ENCODE results near the gene CCDC24.

CCDC24 gene

DNA sequence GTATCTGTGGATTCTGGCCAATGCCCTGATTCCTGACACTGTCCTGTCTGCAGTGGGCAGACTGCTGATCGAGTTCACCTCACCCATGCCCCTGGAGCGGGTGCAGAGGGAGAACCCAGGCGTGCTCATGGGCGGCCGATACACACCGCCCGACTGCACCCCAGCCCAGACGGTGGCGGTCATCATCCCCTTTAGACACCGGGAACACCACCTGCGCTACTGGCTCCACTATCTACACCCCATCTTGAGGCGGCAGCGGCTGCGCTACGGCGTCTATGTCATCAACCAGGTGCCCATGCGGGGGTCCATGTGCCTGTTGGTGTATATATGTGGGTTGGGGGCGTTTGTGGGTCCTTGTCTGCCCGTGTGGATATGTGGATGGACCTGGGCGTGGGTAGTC, 9.8 kb upstream of the CCDC24 start:
- no peak for DNase-seq

DNA sequence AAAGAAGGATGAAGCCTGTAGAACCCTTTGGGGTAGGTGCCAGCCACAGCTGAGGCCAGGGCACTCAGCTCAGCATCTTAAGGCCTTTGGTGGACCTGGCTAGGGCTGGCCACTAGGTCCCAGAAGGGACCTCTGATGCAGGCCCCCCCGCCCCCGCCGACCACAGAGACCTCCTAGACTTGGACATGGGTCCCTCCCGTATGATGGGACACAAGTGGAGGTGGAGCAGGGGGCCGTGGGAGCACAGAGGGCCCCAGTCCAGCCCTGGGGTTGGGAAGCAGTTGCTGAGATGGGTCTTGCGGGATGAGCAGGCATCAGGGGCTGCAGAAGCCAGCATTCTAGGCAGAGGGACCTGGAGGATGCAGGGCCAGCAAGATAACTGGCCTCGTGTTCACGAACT, 9.2 kb upstream of the CCDC24 start:
- no peak for DNase-seq

DNA sequence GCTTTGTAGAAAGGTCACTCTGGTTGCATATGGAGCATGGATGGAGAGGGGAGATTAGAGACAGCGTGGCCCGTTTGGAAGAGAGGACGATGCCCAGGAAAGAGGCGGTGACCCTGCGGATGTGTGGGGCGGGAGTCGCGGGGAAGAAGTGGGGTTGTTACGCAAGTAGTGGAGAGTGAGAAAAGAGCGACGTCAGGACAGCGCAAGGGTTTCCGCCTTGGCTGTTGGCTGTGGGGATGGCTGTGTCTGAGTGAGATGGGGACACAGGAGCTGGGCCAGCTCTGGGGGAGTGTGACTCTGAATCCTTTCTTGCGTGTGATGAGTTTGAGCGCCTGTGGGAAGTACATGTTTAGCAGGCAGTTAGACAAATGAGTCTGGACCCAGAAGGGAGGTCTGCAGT, 8.6 kb upstream of the CCDC24 start:
- DNase-seq, result no peak

DNA sequence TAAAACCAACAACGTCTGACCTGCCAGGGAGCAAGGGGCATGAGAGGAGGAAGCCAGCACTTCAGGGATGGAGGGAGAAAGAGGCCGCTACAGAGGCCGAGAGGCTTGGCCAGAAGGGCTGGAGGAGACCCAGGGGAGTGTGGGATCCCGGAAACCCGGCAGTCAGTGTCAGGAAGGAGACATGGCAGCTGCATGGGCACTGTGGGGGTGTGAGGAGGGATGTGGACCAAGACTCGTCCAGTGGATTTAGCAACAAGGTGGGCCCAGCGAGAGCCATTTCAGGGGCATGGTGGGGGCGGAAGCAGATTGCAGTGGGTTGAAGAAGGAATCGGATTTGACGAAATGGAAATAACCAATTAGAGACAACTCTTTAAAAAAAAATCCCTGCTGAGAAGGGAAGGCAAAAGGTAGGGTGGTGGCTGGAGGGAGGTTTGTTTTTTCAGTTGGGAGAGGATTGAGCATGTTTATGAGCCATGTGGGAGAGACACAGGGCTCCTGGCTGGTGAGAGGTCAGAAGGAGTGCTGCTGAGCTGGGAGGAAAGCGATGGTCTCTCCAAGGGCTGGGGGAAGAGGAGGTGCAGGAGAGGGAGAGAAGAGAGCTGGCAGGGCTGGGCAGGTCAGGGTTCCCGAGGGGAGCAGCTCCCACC, 8.0 kb upstream of the CCDC24 start:
- no peak for DNase-seq

DNA sequence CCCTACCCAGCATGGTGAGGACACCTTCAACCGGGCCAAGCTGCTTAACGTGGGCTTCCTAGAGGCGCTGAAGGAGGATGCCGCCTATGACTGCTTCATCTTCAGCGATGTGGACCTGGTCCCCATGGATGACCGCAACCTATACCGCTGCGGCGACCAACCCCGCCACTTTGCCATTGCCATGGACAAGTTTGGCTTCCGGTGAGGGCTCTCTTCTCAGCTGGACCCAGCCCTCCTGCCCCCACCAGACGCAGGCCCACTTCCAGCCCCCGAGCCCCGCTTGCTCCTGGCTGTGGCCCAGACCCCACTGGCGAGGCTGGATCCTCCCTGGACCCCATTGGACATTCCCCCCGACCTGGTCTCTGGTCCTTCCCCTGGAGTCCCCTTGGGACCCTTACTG, 6.5 kb upstream of the CCDC24 start:
- no peak for DNase-seq

DNA sequence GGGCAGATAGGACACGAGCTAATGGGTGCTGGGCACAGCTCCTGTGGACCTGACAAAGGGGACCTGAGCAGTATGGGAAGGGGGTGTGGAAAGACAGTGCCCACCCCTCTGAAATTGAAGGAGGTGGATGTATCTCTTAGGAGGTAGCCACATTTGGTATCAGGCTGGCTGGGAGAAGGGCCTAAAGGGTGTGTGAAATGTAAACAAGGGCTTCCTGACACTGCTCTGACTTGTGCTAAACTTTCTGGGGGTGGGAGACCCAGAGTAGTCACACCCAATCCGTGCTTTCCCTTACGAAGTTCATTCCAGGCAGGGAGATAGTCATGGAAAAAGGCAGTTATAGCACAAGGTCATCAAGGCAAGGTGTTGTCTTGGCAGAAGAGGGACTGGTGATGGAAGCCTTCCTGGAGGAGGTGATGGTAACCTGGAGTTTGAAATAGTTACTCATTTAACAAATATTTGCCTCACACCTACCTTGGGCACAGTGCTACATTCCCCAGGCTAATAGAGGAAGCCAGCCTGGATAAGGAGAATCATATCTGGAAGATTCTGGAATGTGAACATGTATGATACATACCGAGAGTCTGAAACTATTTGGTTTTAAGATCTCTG, 5.3 kb upstream of the CCDC24 start:
- no peak for DNase-seq

DNA sequence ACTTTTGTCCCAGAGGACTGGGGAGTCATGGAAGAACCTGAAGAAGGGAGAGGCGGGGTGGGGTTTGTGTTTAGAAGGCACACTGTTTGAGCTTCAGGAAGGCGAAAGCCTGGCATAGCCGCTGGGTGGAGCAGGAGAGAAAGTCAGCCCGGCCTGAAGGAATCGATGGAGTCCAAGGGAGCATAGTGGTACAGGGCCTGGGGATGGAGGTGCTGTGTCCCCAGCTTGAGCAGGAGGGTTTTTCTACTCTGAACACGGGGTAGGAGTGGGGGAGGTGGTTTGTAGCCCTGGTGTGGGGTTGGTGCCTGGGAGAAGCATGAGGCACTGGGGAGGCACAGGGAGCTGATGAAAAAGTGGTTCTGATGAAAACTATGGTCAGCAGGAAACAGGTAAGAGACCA, 4.7 kb upstream of the CCDC24 start:
- DNase-seq, result no peak

DNA sequence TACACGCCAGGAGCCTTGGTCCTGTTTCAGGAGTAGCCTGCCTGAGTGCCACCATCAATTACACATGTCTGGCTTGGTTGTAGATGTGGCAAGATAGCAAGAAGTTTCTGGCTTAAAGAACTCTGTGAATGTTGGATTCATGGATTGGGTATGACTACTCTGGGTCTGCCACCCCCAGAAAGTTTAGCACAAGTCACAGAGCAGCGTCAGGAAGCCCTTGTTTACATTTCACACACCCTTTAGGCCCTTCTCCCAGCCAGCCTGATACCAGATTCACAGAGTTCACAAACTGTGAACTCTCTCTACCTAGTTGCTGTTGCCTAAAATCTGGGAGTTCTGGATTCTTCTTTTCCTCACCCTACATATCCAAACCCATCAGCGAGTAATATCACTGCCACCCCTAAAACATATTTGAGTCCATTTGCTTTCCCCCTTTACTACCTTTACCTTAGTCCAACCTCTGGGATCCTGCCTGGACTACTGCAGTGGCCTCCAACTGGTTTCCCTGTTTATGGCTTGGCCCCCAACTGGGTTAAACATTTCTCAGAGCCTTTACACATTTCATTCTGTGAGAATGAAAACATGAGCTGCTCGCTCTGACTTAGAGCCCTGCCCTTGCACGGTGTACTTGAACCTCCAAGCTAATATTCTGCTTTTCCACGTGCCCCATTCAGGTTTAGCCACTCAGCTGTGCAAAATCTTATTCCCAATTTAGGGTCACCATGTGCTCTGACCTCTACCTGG, 4.1 kb upstream of the CCDC24 start:
- no peak for DNase-seq

DNA sequence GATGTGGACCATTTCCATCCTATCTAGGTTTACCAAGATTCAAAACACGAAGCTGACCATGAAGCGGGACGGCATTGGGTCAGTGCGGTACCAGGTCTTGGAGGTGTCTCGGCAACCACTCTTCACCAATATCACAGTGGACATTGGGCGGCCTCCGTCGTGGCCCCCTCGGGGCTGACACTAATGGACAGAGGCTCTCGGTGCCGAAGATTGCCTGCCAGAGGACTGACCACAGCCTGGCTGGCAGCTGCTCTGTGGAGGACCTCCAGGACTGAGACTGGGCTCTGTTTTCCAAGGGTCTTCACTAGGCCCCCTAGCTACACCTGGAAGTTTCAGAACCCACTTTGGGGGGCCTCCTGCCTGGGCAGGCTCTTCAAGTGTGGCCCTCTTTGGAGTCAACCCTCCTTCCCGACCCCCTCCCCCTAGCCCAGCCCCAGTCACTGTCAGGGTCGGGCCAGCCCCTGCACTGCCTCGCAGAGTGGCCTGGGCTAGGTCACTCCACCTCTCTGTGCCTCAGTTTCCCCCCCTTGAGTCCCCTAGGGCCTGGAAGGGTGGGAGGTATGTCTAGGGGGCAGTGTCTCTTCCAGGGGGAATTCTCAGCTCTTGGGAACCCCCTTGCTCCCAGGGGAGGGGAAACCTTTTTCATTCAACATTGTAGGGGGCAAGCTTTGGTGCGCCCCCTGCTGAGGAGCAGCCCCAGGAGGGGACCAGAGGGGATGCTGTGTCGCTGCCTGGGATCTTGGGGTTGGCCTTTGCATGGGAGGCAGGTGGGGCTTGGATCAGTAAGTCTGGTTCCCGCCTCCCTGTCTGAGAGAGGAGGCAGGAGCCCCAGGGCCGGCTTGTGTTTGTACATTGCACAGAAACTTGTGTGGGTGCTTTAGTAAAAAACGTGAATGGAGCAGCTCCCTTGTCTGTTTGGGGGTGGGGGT, 864 bp upstream of the CCDC24 start:
- DNase-seq, result no peak

DNA sequence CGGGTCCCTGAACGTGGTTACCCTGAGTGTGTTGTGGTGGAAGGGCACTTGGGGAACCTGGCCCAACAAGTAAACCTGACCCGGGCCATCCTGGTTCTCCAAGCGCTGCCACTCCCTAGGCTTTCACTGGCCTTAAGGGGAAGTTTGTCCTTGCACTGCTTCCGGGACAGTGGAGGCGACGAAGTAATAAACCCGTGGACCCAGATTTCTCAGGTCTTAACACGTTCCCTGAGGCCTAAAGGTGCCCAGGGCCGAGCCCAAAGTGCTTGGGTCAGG, 261 bp upstream of the CCDC24 start:
- DNase-seq, result no peak

DNA sequence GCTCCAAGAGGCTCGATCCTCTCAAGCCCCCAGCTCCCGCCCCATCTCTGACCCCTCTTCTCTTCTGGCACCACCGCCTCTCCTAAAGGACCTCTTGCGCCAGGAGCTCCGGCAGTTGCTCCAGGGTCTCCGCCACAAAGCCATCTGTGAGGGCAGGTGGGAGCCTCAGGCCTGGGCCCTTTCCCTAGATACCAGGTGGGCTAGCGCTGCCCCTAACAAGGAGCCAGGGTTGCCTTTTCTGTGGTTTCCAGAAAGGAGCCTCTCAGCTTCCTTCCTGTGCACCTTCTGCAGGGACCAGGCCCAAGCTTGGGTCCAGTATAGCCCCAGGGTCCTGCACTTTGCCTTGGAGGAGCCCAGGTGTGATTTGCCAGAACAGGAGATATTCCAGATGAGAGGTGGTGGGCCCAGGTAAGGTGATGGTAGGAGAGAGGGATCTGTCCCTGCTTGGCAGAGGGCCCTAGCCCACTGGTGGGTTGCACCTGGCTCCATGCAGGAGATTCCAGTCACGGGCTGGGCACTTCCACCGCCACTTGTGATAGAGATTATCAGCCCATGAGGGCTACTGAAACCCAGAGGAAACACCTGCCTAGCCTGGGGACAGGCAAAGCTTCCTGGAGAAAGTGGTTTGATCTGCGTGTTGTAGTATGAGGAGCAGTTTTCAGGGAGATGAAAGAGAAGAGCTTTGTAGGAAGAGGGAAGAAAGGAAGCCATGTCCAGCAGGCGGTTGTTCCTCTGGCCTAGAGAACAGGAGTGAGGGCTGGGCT, 1.0 kb downstream of the CCDC24 start:
- no peak for DNase-seq

DNA sequence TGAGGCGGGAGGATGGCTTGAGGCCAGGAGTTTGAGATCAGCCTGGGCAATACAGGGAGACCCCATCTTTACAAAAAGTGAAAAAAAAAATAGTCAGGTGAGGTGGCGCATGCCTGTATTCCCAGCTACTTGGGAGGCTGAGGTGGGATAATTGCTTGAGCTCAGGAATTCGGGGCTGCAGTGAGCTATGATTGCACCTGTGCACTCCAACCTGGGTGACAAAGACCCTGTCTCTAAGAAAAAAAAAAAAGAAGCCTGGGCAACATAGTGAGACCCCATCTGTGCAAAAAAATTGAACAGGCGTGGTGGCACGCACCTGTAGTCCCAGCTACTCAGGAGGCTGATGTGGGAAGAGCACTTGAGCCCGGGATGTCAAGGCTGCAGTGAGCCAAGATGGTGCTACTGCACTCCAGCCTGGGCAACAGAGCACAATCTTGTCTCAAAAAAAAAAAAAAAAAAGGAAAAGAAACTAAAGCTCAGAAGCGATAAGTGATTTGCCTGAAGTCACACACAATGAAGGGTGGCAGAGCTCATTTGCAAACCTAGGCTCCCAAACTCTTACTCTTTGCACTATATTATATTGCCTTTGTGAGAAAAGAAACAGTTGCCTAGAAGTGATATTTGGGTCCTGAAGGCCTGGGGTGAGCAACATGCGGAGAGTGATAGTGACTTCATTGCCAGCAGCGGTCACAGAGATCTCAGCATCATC, 2.0 kb downstream of the CCDC24 start:
- DNase-seq, result no peak

DNA sequence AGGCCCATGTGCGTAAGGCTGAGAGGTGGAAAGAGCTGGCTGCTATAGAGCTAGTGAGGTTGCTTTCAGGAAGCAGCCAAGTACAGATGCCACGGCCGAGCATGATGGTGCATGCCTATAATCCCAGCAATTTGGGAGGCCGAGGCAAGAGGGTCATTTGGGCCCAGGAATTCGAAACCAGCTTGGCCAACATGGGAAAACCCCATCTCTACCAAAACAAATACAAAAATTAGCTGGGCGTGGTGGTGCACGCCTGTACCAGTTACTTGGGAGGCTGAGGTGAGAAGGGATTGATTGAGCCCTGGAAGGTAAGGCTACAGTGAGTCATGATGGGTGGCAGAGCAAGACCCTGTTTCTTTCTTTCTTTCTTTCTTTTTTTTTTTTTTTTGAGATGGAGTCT, 2.7 kb downstream of the CCDC24 start:
- DNase-seq, result no peak

DNA sequence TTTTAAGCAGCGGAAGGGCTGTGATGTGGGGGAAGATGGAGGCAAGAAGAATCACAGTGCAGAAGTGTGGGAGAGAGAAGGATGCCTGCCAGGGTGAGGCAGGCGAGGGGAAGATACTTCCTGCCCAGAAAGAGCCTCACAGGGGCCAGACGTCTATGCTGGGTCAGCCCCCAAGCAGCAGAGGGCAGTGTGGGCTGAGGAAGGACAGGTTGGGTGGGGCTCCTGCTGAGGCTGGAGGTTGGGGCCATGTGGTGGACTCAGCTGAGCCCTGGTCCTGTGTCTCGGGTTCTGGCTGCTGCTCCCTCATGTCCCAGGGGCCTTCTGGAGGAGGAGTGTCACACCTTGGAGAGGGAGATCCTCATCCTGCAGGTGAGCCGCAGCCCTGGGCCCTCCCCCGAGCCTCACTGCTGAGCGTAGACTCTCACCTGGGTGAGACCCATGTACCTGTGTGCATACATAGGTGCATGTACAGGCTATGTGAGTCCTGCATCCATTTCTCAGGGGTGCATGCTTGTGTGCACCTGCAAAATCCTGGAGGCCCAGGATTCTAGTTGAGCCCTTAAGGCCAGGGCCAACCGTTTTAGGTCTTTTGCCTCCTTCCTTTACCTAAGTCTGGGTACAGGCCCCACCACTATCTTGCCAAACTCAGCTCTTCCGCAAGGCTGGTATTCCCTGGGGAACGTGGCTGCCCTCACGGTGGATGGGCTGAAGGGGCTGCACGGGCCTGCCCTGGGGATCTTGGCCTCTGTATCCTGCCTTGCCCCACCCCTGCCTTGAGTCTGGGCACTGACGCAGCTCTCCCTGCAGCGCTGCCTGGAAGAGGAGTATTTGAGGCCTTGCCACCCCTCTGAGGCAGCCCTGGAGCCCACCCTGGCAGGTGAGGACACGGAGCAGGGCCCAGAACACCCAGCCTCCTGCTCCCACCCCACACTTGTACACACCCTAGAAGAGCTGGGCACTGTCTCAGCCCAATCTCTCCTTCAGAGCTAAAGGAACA, 3.7 kb downstream of the CCDC24 start:
- peak; percentile 32 for DNase-seq

DNA sequence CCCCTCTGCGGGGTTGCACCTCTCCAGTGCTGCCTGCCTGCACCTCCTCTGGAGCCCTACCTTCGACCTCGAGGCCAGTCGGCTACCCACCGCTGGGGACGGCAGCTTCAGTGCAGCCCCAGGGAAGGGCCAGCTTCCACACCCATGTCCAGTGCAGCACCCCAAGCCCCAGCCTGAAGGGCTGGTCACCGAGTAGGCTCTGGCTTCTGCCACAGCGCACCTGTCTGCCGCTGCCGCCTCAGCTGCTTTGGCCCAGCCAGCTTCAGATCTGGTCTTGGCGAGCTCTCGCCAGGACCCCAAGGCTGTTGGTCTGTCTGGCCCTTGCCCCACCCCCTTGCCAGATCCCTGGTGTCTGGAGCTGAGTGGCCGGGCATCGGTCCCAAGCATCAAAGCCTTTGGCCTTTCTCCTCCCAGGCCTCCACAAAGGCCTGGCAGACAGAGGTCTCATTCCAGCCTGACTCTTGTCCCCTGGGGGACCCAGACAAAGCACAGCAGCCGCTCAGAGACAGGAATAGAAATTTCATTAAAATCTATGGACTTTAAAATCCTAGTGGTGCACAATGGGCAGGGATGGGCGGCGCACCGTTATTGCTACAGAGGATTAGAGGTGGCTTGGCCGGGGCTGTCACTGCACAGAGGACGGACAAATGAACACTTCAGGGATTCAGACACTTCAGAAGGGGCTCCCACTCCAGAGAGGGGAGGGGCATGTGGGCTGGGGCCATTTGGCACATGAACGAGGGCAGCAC, 4.8 kb downstream of the CCDC24 start:
- no peak for DNase-seq

DNA sequence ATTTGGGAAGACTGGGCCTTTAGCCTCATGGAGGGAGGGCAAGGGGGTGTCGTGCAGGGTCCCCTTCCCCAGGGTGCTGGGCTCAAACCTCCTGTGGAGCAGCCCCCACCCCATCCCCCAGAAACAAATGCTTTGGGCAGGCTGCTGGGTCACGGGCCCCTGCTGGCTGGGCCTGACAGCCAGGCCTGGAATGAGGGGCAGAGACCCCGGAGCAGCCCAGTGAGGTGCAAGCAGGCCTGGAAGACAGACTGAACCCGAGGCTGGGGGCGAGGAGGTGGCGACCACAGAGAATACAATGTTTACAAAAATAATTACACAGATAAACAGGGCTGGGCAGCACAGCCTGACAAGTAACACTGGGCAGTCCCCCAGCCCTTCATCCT, 5.3 kb downstream of the CCDC24 start:
- DNase-seq, result no peak

DNA sequence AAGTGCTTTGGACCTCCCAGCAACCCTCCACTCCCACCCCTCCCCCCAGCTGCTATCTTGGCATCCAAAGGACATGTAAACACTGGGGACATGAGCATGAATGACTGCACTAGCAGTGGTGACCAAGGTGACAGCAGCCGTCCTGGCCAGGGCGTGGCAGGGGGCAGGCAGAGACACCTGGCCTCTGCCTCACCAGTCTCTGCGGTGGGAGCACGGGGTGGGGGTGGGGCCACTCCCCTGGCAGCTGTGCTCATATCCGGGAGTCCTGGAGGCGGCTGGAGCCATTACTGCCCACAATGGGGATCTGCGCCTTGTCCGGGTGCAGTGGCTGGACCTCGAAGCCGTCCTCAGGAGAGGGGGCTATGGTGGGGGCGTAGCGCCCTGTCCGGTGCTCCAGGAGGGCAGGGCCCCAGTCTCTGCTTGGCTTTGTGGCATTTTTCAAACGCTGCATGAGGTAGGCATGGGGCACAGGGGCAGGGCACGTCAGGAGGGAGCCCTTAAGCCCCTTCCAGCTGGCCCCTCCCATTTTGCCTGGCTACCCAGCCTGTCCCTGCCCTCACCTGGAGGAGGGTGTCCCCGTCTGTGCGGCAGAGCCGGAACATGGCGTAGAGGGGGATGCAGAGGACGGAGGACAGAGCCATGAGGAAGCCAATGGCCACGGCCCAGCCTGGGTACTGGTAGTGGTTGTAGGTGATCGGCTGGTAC, 6.0 kb downstream of the CCDC24 start:
- no peak for DNase-seq

DNA sequence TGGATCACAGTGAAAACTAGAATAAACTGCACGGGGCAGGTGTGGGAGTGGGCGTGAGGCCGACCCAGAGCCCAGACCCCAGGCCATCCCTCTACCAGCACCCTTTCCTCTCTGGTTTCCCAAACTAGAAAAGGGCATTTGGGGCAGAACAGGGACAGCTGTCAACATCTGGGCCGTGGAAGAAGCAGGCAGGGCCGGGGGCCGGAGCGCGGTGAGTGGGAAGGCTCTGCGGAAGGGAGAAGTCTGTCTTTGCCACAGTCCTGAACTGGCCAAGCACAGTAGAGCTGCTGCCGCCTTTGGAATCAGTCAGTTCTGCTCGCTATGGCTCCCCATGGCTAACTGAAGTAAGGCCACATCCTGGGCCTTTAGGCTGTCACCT, 6.6 kb downstream of the CCDC24 start:
- no peak for DNase-seq

DNA sequence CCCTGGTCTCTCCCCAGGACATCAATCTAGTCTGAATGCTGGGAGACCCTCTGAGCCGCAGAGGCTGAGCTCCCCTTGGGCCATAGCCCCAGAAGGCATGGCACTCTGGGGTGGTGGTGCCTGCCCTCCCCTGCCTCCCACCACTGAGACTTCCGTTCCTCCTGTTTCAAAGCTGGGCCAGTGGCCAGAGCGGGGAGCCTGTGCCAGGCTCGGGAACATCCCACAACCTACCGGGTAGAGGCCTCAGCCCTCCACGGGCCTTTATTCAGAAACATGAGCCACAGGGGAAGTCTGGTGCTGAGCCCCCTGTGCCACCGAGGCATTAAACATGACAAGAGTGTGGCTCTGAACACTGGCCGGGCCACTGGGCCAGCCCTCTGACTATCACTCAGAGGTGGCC, 8.1 kb downstream of the CCDC24 start:
- DNase-seq, result no peak

All from fibroblast of skin of right biceps (primary cell).